HepG2 (cell line): ENCODE results near the gene PRKRIP1. TPM values are rescaled to one million over a fixed set of nuclear protein-coding genes. Genes with fewer than 3 reads are reported as not detected.

Source experiments
- ARID3A ChIP-seq: IDR thresholded peaks from 2 replicates; pipeline ENCODE4 v1.6.1; 2012; ENCODE audit warnings: low read depth, low read length, improper control_type of control experiment
- CTCF ChIP-seq: sonication (generic); formaldehyde crosslinking; IDR thresholded peaks from 2 replicates; pipeline ENCODE4 v1.5.0; 2020; ENCODE audit warnings: mild to moderate bottlenecking, missing genetic modification reagents, moderate library complexity
- E2F2 ChIP-seq: sonication (generic); formaldehyde crosslinking; IDR thresholded peaks from 2 replicates; pipeline ENCODE4 v1.4.0; 2020; ENCODE audit warnings: missing genetic modification reagents, borderline replicate concordance
- EEA1 ChIP-seq: sonication (generic); formaldehyde crosslinking; IDR thresholded peaks from 2 replicates; pipeline ENCODE4 v1.5.1; 2020; ENCODE audit warnings: mild to moderate bottlenecking, missing genetic modification reagents, borderline replicate concordance
- ETV5 ChIP-seq: IDR thresholded peaks from 2 replicates; pipeline ENCODE4 v1.6.1; 2018; ENCODE audit warnings: missing biosample characterization, missing genetic modification reagents, inconsistent platforms, borderline replicate concordance
- HOXA5 ChIP-seq: sonication (generic); formaldehyde crosslinking; IDR thresholded peaks from 2 replicates; pipeline ENCODE4 v1.4.0; 2020; ENCODE audit warnings: missing genetic modification reagents
- NFIB ChIP-seq: sonication (generic); formaldehyde crosslinking; IDR thresholded peaks from 2 replicates; pipeline ENCODE4 v1.9.0; 2021; ENCODE audit warnings: missing genetic modification reagents, mild to moderate bottlenecking, borderline replicate concordance
- PHF8 ChIP-seq: sonication (generic); formaldehyde crosslinking; IDR thresholded peaks from 2 replicates; pipeline ENCODE4 v1.5.0; 2020; ENCODE audit warnings: missing genetic modification reagents
- SIN3A ChIP-seq: IDR thresholded peaks from 2 replicates; pipeline ENCODE4 v1.6.1; 2011; ENCODE audit warnings: low read depth, mild to moderate bottlenecking, control low read depth, low read length, borderline replicate concordance
- SP140L ChIP-seq: sonication (generic); formaldehyde crosslinking; IDR thresholded peaks from 2 replicates; pipeline ENCODE4 v1.4.0; 2020; ENCODE audit warnings: missing genetic modification reagents, borderline replicate concordance
- TIGD3 ChIP-seq: sonication (generic); formaldehyde crosslinking; IDR thresholded peaks from 2 replicates; pipeline ENCODE4 v1.5.1; 2020; ENCODE audit warnings: mild to moderate bottlenecking, missing genetic modification reagents, borderline replicate concordance
- YEATS2 ChIP-seq: sonication (generic); formaldehyde crosslinking; IDR thresholded peaks from 2 replicates; pipeline ENCODE4 v1.4.0; 2020; ENCODE audit warnings: missing genetic modification reagents, borderline replicate concordance
- ZBED4 ChIP-seq: sonication (generic); formaldehyde crosslinking; IDR thresholded peaks from 2 replicates; pipeline ENCODE4 v1.4.0; 2020; ENCODE audit warnings: missing genetic modification reagents, borderline replicate concordance
- ZBTB7B ChIP-seq: sonication (generic); formaldehyde crosslinking; IDR thresholded peaks from 2 replicates; pipeline ENCODE4 v1.4.0; 2020; ENCODE audit warnings: missing genetic modification reagents
- ZNF264 ChIP-seq: sonication (generic); formaldehyde crosslinking; IDR thresholded peaks from 2 replicates; pipeline ENCODE4 v1.4.0; 2020; ENCODE audit warnings: missing genetic modification reagents
- ZUFSP ChIP-seq: sonication (generic); formaldehyde crosslinking; IDR thresholded peaks from 2 replicates; pipeline ENCODE4 v1.9.0; 2021; ENCODE audit warnings: missing genetic modification reagents, mild to moderate bottlenecking, borderline replicate concordance
- polyA plus RNA-seq, 8 experiments: library from polyadenylated mRNA; depleted of rRNA in 3 of 8; stranded (reverse) in 7 of 8; unstranded in 1 of 8; fragments of >200 nt; fragmentation: Illumina TruSeq in 4 of 8; extraction: Trizol in 4 of 8; gene quantifications; 2 replicates each; pipeline versions ENCODE4 v1.2.1 to v1.2.3, GENCODE V29; 2011 to 2016; ENCODE audit warnings: low read depth in 4 of 8, missing spikeins in 1 of 8, mixed read lengths in 1 of 8; ENCODE audit not compliant: insufficient read depth in 1 of 8
- total RNA-seq, 5 experiments: library from RNA; depleted of rRNA; stranded (reverse); fragments of >200 nt; fragmentation: Illumina TruSeq; extraction: Trizol; gene quantifications; 2 replicates each; pipeline ENCODE4 v1.2.3, GENCODE V29; 2016; ENCODE audit warnings: low read depth in 1 of 5

Gene PRKRIP1
- total and polyA plus RNA-seq, 2 of the 13 experiments (the other 11 are each of a cell fraction or from before 2014, with no cell fraction given): 13.2 to 16.8 TPM

GRCh38 chr7:102395873-102396709 lies at the start of gene PRKRIP1 (continued):
- no peak for TF ChIP-seq ZUFSP (CRISPR knock-in tag)
- no peak for TF ChIP-seq ZBED4 (CRISPR knock-in tag)
- peak; percentile 76; the same call in 1 of the 2 replicates for TF ChIP-seq YEATS2 (CRISPR knock-in tag)
- no peak for TF ChIP-seq ARID3A
- no peak for TF ChIP-seq TIGD3 (CRISPR knock-in tag)
- TF ChIP-seq SIN3A: no peak
- no peak for TF ChIP-seq CTCF
- TF ChIP-seq SP140L (CRISPR knock-in tag): no peak
- peak; percentile 22; the same call in 1 of the 2 replicates for TF ChIP-seq ETV5 (CRISPR knock-in tag)
- peak; percentile 92 for TF ChIP-seq PHF8 (CRISPR knock-in tag)
- no peak for TF ChIP-seq NFIB (CRISPR knock-in tag)
- TF ChIP-seq ZBTB7B (CRISPR knock-in tag): no peak
- TF ChIP-seq E2F2: no peak
- peak; percentile 19; the same call in 1 of the 2 replicates for TF ChIP-seq HOXA5 (CRISPR knock-in tag)
- no peak for TF ChIP-seq ZNF264 (CRISPR knock-in tag)
- 0 out of 2 replicates have a peak, but pooled peaks have one; percentile 27 for TF ChIP-seq EEA1 (CRISPR knock-in tag)
